IMR-90 (cell line): ENCODE measurements around the gene BCLAF1.

Experiments
- BHLHE40 ChIP-seq: fragments of 150-350 bp; IDR thresholded peaks from 2 replicates; pipeline ENCODE4 v1.6.1; 2016; ENCODE audit warnings: mild to moderate bottlenecking, low read depth, low read length
- CEBPB ChIP-seq: IDR thresholded peaks from 2 replicates; pipeline ENCODE4 v1.6.1; 2012; ENCODE audit warnings: low read depth, low read length, improper control_type of control experiment
- FOS ChIP-seq: fragments of 150-350 bp; IDR thresholded peaks from 2 replicates; pipeline ENCODE4 v1.6.1; 2016; ENCODE audit warnings: low read depth, low read length
- MAFK ChIP-seq: IDR thresholded peaks from 2 replicates; pipeline ENCODE4 v1.6.1; 2012; ENCODE audit warnings: low read depth, low read length, improper control_type of control experiment
- MAZ ChIP-seq: IDR thresholded peaks from 2 replicates; pipeline ENCODE4 v1.6.1; 2012; ENCODE audit warnings: low read depth, mild to moderate bottlenecking, low read length, improper control_type of control experiment, moderate library complexity, borderline replicate concordance
- NFE2L2 ChIP-seq: fragments of 150-350 bp; IDR thresholded peaks from 2 replicates; pipeline ENCODE4 v1.6.1; 2016; ENCODE audit warnings: low read depth, mild to moderate bottlenecking, low read length
- POLR2A ChIP-seq: IDR thresholded peaks from 2 replicates; pipeline ENCODE4 v1.6.1; 2012; ENCODE audit warnings: mild to moderate bottlenecking, low read depth, low read length
- RAD21 ChIP-seq: IDR thresholded peaks from 2 replicates; pipeline ENCODE4 v1.6.1; 2012; ENCODE audit warnings: low read length, improper control_type of control experiment
- RCOR1 ChIP-seq: IDR thresholded peaks from 2 replicates; pipeline ENCODE4 v1.6.1; 2012; ENCODE audit warnings: mild to moderate bottlenecking, low read length, improper control_type of control experiment; ENCODE audit not compliant: insufficient replicate concordance
- RFX5 ChIP-seq: IDR thresholded peaks from 2 replicates; pipeline ENCODE4 v1.8.0; 2012; ENCODE audit warnings: low read depth, mild to moderate bottlenecking, low read length, moderate library complexity
- SMC3 ChIP-seq: fragments of 150-350 bp; IDR thresholded peaks from 2 replicates; pipeline ENCODE4 v1.6.1; 2016; ENCODE audit warnings: low read depth, mild to moderate bottlenecking, antibody characterized with exemption, low read length, moderate library complexity
- TF ChIP-seq, protein P1 (sequence below): conservative IDR thresholded peaks from 2 replicates; pipeline ENCODE4 v1.5.1; 2012; ENCODE audit warnings: mild to moderate bottlenecking, low read depth, low read length, improper control_type of control experiment
- TF ChIP-seq, protein P2 (sequence below): fragments of 150-350 bp; IDR thresholded peaks from 2 replicates; pipeline ENCODE4 v1.6.1; 2017; ENCODE audit warnings: mild to moderate bottlenecking, antibody characterized with exemption, low read length, low read depth

DNA sequence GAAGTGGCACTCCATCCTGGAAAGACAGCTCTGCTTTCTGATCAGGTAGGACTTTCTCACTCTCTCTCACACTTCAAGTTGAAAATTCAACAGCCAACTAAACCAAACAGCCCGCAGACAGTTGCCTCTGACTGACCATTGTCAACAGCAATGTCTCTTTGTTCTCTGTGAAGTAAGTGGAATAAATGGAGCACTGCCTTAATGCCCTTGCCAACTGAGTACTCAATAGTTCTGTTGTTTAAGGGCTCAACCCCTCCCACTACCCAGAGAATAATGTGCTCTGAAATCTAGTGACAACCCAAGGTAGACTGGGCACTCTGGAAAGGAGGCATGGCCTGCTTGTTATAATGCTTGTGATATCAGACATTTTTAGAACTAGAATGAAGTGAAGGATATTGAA is 16.8 kb upstream of the BCLAF1 start:
- TF ChIP-seq, protein P1, sequence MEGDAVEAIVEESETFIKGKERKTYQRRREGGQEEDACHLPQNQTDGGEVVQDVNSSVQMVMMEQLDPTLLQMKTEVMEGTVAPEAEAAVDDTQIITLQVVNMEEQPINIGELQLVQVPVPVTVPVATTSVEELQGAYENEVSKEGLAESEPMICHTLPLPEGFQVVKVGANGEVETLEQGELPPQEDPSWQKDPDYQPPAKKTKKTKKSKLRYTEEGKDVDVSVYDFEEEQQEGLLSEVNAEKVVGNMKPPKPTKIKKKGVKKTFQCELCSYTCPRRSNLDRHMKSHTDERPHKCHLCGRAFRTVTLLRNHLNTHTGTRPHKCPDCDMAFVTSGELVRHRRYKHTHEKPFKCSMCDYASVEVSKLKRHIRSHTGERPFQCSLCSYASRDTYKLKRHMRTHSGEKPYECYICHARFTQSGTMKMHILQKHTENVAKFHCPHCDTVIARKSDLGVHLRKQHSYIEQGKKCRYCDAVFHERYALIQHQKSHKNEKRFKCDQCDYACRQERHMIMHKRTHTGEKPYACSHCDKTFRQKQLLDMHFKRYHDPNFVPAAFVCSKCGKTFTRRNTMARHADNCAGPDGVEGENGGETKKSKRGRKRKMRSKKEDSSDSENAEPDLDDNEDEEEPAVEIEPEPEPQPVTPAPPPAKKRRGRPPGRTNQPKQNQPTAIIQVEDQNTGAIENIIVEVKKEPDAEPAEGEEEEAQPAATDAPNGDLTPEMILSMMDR: no peak
- TF ChIP-seq POLR2A: no peak
- no peak for TF ChIP-seq CEBPB
- no peak for TF ChIP-seq MAZ
- TF ChIP-seq, protein P2, sequence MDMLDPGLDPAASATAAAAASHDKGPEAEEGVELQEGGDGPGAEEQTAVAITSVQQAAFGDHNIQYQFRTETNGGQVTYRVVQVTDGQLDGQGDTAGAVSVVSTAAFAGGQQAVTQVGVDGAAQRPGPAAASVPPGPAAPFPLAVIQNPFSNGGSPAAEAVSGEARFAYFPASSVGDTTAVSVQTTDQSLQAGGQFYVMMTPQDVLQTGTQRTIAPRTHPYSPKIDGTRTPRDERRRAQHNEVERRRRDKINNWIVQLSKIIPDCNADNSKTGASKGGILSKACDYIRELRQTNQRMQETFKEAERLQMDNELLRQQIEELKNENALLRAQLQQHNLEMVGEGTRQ: no peak
- no peak for TF ChIP-seq NFE2L2
- no peak for TF ChIP-seq RFX5
- TF ChIP-seq RAD21: no peak
- TF ChIP-seq FOS: no peak
- TF ChIP-seq BHLHE40: no peak
- no peak for TF ChIP-seq RCOR1
- no peak for TF ChIP-seq SMC3
- no peak for TF ChIP-seq MAFK
